Measurements from ENCODE around the gene CRB2. TPM values are rescaled to one million over a fixed set of nuclear protein-coding genes. Genes with fewer than 3 reads are reported as not detected.

The CRB2 gene
- not detected in 2 replicates for total RNA-seq

- no peak for DNase-seq (ENCODE audit: low read depth in 2 of 2)
These were observed at the start of gene CRB2 for GRCh38 chr9:123355761-123356431. TSS of gene CRB2 (plus strand) at chr9:123356197. CDS start at chr9:123356261, 64 bp downstream.

DNA sequence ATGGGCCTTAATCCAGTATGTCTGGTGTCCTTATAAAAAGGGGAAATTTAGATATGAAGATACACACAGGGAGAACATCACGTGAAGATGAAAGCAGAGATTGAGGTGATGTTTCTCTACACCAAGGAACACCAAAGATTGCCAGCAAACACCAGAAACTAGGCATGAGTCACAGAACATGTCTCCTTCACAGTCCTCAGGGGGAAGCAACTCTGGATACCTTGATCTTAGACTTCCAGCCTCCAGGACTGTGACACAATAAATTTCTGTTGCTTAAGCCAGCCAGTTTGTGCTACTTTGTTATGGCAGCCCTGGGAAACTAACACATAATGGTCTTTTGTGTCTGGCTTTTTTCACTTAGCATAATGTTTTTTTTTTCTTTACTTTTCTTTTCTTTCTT, 46.4 kb upstream of the CRB2 start:
- no peak for DNase-seq (ENCODE audit: low read depth in 2 of 2)

DNA sequence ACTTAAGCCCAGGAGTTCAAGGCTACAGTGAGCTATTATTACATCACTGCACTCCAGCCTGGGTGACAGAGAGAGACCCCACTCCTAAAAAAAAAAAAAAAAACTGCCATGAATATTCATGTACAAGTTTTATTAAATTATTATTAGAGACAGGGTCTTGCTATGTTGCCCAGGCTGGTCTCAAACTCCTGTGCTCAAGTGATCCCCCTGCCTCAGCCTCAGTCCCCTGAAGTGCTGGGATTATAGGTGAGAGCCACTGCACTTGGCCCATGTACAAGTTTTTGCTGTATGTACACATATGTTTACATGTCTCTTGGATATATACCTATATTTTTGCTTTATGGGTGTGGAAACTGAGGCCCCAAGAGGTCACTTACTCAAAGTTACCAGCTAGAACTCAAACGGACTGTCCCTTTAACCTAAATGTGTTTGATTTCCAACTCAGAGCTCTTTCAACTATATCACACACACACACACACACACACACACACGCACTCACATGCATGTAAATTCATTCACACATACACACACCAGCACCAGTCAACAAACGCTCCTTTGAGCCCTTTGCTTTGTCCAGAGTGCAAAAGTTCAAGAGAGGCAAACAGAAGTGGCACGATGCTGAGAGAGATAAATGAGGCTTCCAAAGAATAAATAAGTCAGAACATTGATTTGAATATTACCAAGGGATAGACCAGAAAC, 45.3 kb upstream of the CRB2 start:
- DNase-seq (ENCODE audit: low read depth in 2 of 2) = no peak

DNA sequence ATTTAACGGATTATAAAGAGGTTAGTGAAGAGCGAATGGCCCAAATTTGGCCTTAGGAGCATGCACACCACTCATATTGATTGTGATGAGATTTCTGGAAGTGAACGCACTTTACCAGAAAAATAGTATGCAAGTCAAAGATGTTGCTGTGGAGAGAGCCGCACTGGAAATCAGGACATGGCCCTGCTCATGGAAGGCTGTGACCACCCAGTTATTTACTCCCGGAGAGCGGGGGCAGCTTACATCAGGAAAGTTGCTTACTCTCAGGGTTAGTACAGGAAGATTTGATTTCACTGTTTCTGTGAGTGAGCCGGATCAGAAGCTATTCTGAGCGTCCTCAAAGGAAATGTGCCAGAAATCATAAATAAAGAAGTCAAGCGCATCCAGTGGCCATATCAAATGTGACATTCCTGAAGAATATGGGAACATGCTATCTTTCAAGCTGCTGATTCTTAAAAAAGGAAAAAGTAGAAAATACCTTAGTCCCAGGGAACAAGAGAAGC, 44.7 kb upstream of the CRB2 start:
- no peak for DNase-seq (ENCODE audit: low read depth in 2 of 2)

DNA sequence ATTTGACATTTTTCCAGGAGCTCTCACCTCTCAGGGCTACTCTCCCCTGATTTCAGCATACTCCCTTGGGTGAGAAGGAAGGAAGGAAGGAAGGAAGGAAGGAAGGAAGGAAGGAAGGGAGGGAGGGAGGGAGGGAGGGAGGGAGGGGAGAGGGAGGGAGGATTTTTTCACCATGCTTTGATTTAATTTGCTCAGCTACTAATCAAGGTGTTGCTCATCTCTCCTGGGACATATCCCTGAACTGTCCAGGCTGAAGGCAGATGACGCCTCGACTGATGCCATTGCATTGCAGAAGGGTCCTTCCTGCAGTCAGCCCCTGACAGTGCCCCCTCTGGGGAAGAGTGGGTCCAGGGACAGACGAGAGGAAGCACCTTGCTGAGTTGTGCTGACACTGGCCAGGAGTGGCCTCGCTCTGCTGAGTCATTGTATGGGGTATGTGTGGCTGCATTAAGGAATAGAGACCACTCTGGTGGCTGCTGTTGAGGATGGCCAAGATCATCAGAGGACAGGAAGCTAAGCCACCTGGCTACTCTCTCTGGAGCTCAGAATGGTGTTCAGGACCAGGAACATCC, 43.6 kb upstream of the CRB2 start:
- no peak for DNase-seq (ENCODE audit: low read depth in 2 of 2)

GRCh38 chr9:123314617-123315016, 41.4 kb upstream of the CRB2 start:
- no peak for DNase-seq (ENCODE audit: low read depth in 2 of 2)

- DNase-seq (ENCODE audit: low read depth in 2 of 2) = no peak
These were observed 40.4 kb upstream of the CRB2 start for GRCh38 chr9:123315635-123316034.

GRCh38 chr9:123316053-123316718, 39.8 kb upstream of the CRB2 start:
- peak in 1 of 2 donors; percentile 12 for DNase-seq (ENCODE audit: low read depth in 2 of 2)

DNA sequence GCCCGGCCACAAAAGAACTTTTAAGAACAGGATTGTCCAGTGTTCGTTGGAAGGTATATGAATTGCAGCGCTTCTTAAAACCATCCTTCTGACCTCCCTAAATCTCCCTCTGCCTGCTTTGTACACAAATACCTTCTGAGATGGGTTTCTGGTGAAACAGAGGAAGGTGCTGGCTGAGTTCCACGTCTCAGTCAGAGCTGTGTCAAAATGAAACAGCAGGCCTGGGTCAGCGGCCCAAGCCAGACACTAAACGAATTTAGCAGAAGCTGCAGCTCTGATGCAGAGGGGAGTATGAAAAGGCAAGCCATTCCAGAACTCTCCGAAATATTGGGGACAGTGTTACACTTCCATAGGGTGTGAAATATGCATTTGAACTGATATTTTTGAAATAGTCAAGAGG, 37.8 kb upstream of the CRB2 start:
- DNase-seq (ENCODE audit: low read depth in 2 of 2) = no peak

GRCh38 chr9:123318961-123319421, 37.0 kb upstream of the CRB2 start:
- no peak for DNase-seq (ENCODE audit: low read depth in 2 of 2)

- DNase-seq (ENCODE audit: low read depth in 2 of 2) = no peak
These were observed 36.3 kb upstream of the CRB2 start for GRCh38 chr9:123319541-123320339.

DNA sequence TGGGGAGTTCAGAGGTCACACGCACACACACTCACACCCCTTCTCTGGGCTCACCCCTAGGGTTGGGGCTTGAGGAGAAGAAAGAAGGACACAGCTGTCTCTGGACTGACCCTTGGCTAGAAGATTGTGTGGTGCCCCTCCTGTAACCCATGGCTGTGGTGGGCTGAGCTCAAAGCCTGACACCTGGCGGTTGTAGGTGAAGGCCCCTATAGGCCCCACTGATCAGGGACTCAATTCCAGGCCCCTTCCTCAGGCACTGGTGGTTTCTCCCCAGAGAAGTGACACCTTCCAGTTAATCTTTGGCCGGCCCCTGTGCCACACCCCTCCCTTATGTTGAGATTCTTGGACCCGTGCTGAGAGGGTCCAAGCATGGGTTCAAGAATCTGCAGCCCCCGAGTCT, 35.2 kb upstream of the CRB2 start:
- DNase-seq (ENCODE audit: low read depth in 2 of 2) = no peak

GRCh38 chr9:123321616-123322272, 34.3 kb upstream of the CRB2 start:
- DNase-seq (ENCODE audit: low read depth in 2 of 2) = no peak

- no peak for DNase-seq (ENCODE audit: low read depth in 2 of 2)
These were observed 33.5 kb upstream of the CRB2 start for GRCh38 chr9:123322273-123323195.

GRCh38 chr9:123323196-123324013, 32.6 kb upstream of the CRB2 start:
- no peak for DNase-seq (ENCODE audit: low read depth in 2 of 2)

- DNase-seq (ENCODE audit: low read depth in 2 of 2) = no peak
These were observed 31.2 kb upstream of the CRB2 start for GRCh38 chr9:123324767-123325183.

DNA sequence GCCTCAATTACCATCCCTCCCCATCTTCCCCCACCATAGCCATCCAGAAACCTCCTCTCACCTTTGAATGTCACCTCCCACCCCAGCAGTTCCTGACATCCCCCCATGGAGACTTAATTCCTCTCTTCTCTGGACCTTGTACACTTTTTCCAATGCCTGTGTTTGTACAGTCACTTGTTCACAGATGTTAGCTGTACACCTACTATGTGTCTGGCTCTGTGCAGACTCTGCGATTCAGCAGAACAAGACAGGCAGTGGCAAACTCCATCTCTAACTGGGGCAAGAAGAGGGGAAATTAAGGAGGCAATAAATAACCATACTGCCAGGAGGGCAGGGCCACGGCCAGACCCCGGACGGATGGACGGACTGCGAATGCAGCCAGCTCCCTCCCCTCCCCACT, 29.8 kb upstream of the CRB2 start:
- DNase-seq (ENCODE audit: low read depth in 2 of 2) = no peak

DNA sequence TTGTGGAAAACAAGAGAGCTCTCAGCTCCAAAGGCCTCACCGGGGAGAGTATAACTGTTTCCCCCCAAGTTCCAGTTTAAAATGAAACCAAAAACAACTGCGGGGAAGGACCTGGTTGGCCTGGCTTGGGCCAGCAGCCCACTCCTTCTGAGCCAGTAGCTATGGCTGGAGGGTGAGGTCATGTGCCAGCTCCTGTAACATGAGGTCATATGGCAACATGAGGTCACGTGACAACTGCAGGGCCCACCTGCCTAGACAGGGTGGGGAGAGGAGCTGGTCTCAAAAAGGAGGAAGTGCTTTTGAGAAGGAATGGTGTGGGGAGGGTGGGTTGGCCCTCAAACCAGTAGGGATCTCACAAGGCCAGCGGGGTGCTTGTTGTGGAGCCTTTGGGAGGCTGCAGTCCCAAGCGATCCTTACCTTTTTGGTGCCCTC, 29.3 kb upstream of the CRB2 start:
- DNase-seq (ENCODE audit: low read depth in 2 of 2) = no peak

DNA sequence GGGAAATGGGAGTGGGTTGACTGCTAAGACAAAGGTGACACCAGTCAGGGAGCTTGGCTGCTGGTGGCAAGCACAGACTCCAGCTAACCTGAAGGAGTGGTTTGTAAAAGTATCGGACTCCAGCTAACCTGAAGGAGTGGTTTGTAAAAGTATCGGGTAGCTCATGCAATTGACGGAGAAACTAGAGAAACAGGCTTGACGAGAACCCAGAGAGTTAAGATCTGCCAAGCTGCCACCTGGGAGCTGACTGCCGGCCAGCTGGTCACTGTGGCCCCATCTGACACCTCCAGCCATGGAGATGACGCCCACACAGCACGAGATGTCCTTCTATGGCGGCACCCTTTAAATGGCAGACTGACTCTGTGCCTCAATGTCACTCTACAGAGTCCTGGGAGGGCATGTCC, 28.3 kb upstream of the CRB2 start:
- no peak for DNase-seq (ENCODE audit: low read depth in 2 of 2)
